Measurements from ENCODE around the gene NFYB.

DNA sequence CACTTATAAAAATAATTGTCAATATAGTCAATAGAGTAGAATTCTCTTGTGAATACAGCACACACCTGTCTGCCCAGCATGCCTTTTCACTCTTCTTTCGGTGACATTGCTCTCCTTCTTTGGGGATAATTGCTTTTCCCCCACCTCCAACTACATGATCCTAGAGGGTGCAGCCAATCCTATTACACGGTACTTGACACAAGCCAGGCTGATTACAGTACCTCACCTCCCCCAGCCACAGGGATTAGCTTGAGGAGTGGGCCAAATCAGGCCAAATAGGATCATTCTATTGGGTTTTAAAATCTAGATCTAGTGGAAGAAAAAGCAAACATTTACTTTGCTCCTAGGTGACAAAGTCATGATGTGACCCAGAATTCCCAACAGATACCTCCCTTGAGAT, 16.8 kb upstream of the NFYB start:
- TF ChIP-seq, protein P1, sequence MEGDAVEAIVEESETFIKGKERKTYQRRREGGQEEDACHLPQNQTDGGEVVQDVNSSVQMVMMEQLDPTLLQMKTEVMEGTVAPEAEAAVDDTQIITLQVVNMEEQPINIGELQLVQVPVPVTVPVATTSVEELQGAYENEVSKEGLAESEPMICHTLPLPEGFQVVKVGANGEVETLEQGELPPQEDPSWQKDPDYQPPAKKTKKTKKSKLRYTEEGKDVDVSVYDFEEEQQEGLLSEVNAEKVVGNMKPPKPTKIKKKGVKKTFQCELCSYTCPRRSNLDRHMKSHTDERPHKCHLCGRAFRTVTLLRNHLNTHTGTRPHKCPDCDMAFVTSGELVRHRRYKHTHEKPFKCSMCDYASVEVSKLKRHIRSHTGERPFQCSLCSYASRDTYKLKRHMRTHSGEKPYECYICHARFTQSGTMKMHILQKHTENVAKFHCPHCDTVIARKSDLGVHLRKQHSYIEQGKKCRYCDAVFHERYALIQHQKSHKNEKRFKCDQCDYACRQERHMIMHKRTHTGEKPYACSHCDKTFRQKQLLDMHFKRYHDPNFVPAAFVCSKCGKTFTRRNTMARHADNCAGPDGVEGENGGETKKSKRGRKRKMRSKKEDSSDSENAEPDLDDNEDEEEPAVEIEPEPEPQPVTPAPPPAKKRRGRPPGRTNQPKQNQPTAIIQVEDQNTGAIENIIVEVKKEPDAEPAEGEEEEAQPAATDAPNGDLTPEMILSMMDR (IDR thresholded peaks at IDR 0.05) = no peak
- TF ChIP-seq TAF1 (IDR thresholded peaks at IDR 0.05; ENCODE audit: borderline replicate concordance, low read depth, low read length) (no peak), JUND (IDR thresholded peaks at IDR 0.05) (no peak), FOXJ3 (CRISPR knock-in tag; IDR thresholded peaks at IDR 0.05) (no peak)

All from SK-N-SH (cell line).